ENCODE data around the gene MEG3.

The MEG3 gene

DNA sequence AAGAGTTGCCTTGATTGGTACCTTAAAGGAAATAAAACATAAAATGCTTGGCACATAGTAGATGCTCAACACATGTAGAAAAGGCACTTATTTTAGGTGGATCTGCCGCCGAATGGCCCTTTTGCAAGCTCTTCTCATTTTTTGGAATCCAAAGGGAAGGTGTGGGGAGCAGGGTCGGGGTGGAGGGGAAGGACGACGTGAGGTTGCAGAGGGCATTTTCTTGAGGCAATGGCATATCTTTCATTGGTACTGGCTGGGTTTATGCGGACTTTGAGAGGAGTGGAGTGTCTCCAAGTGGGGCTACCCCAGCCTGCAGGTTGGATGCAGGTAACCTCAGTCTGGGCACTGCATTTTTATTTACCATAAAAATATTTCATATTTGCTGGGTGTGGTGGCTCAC lies 69.5 kb downstream of the MEG3 start:
- DNase-seq (ENCODE audit: low read depth, low spot score) = no peak

DNA sequence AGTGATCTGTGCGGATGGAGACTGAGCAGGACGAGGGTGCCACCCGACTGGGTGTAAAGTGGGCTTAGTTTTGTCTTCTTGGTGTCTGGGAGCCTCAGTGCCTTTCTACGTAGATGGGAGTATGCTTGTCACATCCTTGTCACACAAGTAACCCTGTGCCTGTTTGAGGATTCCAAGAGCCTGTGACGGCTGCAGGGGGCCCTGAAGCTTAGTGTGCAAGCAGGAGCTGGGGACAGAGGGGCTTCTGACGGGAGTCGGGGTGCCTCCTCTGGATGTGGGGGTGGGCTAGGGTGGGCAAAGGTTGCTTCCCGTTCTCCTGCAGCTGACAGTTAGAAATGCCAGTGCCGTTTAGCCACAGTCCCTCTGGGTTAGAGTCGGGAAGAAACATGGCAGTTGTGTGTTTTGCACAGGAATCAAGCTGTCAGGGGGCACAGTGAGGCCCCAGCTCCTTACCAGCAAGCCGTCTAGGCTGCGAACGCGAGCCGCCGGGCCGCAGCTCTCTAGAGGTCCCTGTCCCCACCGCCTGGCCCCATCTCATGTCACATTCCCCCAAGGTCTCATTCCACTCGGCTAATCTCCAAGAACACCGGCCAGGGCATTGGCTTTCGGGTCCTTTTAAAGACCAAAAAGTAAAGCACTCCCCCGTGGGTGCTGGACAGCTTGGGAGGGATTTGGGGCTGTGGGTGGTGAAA lies 70.6 kb downstream of the MEG3 start:
- no peak for DNase-seq (ENCODE audit: low read depth, low spot score)

DNA sequence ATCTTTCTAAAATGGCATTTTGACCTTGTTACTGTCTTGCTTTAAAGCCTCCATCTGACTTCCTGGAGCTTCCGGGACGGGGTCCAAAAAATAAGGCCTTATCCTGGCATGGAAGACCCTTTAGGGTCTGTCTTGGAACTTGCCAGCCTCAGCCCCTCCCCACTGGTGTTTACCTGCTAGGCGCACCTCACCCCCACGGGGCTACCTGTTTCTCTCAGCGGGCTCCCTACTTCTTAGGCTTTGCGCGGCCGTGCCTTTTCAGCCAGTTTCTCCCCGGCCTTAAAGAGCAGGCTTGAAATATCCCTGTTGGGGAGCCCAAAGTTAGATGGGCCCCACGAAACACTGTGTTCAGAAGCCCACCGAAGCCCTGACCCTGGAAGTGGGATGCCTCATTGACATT lies 72.5 kb downstream of the MEG3 start:
- DNase-seq (ENCODE audit: low read depth, low spot score) = no peak

DNA sequence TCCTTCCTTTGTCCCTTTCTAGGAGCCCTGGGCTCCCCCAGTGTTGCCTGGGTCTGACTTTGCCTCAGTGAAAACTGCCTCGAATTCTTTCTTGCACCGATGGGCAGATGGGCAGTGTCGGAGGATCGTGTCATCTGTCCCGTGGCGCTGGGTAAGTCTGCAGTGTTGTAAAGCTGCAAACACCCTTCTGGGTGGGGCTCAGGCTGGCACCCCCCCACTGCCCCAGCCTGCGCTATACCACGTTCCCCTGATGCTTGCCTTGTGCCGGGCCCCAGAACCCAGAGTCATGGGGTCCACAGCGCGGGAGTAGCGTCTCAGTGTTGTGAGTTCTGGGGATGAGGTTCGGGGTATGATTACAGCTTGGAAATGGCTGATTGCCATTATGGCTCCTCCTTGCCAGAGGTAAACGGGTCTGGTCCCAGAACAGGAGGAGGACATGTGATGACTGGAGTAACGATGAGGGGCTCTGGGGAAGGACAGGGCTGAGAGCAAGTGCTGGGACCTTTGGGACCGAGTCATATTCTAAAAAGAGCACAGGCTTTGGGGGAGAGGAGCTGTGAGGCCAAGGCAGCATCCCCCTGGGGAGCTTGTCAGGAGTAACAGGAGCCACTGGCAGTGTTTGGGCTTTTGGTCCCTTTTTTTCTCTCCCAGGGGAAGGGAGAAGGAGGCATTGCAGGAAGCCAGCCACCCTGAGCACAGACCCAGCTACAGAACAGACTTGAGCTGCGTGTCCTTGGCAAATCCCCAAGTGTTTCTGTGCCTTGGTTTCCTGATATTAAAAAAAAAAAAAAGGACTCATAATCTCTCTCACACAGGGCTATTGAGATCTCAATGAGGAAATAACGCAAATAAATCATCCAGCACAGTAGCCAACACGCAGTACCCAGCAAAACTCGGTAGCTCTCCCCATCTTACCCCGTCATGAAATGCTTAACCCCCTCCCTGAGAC lies 73.3 kb downstream of the MEG3 start:
- DNase-seq (ENCODE audit: low read depth, low spot score) = no peak

DNA sequence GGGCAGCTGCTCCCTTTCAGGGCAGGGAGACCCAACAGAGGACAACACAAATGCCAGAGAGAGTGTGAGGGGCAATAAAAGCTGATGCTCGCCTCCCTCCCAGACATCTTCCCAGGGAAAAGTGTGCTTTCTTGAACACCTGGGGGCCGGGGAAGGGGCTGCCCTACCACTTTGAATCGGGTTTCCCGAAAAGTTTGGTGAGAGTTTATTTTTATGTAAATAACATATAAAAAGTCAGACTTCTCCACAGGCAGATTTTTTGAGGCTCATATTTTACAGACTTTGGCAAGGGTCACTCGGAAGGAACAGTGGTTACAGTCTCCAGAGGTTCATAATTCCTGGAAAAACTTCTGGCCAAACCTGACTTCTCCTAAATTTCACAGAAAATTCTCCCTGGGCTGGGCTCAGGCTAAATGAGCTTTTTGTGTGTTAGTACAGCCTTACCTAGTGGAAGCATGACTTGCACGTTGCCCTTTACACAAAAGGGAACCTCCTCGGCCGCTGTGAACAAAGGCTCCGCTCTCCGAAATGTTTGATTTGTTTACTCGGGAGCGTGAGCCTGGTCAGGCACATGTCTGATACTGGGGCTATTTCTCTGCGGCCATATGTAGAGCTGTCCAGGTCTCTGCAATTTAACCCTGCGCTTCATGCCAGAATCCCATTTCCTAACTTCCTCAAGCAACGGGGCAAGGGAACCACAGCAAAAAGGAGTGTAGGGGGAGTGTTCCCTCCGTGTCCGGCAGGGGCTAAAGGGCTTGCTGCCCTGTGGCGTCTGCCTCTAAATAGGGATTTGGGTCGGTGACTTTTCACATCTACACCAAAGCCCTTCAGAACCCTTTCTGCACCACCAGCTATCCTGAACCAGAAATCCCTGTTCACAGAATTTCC lies 74.2 kb downstream of the MEG3 start:
- DNase-seq (ENCODE audit: low read depth, low spot score) = no peak

DNA sequence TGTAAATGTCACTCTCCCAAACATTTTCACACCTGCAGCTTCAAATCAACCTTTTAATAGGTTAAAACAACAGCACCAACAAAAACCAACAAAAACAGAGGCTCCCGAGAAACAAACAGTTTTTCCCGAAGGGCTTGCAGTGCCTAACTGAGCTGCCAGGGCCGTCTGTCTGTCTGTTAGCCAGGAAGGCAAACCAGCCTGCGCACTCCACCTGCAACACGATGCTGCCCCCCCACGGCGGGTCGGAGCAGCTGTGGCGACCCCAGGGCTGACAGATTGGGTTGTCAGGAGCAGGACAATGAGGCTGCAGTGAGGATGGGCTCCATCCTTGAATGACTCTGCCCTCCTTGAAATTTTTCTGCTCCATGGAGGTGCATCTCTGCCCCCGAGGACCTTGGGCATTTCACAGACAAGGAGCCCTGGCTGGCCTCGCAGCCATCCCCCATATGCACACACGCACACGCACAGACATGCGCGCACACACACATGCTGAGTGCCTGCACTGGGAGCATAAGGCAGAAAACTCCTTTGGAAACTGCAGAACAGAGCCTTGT lies 75.0 kb downstream of the MEG3 start:
- DNase-seq (ENCODE audit: low read depth, low spot score) = no peak

DNA sequence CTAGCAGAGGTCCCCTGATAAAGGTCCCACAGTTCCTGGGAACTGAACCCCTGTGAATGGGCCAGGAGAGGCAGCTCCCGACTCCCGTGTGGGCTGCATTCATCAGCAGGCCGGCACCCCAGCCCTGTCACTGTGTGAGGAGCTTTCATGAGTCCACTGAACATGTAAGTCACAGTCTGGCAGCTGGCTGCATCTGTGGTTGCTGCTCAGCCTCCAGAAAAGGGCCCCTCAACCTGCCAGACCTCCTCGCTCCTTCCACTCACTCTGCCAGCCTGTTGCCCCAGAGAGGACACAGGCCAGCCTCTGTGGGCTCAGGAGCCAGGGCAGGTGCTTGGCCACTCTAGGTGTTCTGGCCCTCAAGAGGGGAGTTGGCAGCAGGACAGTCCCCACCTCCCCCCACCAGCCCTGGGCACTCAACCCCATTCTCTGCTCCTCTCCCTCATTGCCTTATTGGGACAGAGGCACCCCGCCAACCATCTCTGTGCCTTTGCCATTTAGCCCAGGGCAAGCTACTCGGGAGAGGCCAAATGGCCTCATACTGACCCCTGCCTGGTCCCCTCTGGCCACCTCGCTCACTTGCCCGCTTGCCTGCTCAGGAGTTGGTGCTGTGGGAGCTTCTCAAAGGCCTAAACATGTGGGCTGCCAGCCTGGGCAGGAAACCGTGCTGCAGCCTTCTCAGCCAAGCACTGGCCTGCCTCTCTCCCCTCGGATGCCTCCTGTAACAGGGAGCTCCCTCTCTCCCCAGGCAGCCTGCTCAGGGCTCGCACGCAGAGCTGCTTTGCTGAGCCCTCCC lies 75.7 kb downstream of the MEG3 start:
- no peak for DNase-seq (ENCODE audit: low read depth, low spot score)

DNA sequence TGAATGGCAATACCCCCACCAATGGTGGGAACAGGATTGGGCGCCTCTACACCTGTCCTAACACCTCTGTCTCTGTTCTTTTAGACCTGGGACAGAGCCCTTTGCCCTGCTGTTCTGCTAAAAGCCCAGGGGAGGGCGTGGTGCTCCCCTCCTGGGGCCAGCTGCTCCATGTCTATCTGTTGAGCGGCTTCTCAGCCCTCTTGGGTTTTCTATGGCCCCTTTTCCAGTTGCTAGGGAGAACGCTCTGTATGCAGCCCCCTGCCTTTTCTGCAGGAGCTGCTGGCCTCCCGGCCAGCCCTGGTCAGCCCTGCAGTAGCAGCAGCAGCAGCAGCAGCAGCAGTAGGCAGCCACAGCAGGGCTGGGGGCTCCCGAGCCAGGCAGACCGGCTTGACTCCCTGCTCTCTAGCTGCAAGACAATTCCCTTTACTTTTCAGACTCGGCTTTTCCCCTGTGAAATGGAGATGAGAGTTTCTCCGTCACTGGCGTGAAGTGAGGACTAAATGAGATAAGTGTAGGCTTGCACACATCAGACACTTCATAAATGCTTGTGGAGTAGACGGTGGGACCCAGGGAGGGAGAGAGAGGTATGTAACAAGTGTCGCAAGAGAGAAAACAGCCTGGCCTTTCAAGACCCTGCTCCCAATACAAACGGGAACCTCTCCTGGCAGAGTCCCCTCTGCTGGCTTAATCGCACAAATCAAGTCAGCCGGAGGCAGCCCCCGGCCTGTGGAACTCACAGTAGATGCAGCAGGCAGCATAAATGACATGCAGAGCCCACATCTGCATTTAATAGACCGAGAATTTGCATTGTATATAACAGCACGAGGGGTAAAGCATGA lies 76.6 kb downstream of the MEG3 start:
- DNase-seq (ENCODE audit: low read depth, low spot score) = no peak

DNA sequence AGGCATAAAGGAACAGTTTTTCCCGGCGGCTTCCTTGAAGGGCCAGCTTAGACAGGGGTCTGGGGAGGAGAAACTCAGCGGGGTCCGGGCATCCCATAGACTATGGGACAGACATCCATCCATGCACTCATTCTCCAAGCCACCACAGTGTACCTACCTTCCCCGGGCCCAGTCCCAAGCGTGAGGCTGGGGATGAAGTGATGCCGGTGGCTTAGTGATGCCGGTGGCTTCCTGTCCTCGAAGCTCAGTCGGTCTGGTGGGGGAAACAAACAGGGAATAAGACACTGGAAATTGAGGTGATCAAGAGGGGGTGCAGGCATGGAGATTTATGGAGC lies 77.2 kb downstream of the MEG3 start:
- DNase-seq (ENCODE audit: low read depth, low spot score) = no peak

DNA sequence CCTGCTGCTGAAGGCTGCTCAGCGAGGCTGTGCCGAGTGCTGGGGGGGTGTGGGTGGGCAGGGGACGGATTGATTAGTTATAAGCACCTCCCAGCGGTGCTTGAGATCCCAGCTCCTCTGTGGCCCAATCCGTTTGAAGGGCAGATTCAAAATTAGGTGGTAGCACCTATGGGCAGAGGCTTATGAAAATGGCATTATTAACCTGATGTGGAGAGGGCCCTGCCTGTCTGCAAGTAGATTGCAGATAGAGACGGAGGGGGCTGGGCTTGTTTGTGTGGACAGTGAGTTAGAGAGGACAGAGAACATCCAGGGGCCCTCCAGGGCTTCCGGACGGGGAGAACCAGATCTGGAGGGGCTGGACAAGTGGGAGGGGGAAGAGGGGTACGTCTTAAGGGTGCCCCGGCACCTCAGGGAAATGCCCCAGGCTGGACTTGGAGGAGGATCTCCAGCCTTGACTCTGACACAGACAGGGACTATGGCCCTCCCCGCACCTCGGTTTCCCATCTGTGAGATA lies 77.8 kb downstream of the MEG3 start, which contains the start of gene RTL1:
Gene RTL1, minus strand, starts transcription at position 51 of the 514 bp plus-strand sequence. CDS start 18,934 bp downstream, outside the sequence.
- DNase-seq (ENCODE audit: low read depth, low spot score) = no peak

DNA sequence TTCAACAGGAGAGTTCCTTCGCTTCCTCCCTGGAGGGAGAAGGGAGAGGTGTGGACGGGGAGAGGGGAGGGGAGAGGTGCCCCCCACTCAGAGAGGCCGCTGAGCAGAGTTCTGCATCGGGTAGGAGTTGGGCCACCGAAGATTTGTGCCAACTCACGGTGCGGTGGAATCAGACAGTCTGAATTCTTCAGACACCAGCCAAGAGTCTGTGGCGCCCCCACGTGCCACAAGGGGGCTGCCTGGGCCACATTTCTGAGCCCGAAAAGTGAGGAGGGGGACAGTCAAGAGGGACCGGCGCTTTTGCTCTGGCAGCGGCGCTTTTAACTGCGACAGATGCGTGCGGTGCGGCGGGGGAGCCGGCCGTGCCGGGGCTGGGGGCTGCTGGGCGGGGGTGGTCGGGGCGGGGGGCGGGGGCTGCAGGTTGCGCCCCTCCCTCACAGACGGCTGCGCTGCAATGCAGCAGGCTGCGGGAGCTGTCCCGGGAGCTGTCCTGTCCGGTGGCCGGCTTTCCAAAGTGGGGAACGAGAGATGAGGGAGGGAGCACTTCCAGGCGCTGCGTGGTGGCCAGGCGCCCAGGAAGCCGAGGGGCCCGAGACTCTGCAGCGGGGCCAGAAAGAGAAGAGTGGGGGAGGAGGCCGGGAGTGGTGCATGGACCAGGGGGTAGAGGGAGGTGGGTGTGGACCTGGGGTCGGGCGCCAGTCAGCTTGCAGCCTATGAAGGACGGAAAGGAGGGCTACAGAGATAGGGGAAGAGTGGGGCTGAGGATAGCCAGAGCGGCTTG lies 78.6 kb downstream of the MEG3 start:
- no peak for DNase-seq (ENCODE audit: low read depth, low spot score)

DNA sequence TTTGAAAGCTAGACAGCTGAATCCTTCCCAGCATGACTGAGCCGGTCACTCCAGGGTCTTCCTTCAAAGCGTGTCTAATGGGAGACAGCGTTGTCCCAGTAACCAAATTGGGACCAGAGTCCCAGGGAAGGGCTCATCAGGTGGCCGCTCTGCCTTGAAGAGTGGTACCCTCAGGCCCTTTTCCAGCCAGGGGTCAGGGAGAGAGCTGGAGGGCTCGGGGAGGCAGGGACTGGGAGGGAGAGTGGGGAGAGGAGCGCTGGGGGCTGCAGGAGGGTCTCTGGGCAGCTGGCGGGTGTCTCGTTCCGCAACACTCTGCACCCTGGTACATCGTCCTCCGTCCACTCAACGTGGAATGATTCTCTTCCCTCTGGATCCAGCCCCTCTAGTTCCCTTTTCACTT lies 79.2 kb downstream of the MEG3 start:
- no peak for DNase-seq (ENCODE audit: low read depth, low spot score)

DNA sequence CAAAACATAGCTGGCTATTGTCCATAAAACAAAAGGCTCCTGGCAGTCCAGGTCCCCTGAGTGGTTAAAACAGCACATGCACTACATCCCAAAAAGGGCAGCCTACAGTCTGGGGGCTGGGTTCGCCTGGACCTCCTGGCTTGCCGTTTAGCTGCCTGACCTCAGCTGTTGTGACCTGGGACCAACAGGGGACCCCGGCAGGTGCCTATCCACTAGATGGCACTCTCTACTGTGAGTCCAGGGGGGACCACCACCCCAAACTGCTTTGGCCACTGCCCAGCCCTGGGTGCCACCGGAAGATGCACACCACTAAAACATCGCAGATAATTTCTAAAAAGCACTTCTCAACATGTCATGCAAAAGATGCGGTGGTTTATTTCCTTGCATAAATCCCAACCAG lies 80.5 kb downstream of the MEG3 start:
- DNase-seq (ENCODE audit: low read depth, low spot score) = no peak

DNA sequence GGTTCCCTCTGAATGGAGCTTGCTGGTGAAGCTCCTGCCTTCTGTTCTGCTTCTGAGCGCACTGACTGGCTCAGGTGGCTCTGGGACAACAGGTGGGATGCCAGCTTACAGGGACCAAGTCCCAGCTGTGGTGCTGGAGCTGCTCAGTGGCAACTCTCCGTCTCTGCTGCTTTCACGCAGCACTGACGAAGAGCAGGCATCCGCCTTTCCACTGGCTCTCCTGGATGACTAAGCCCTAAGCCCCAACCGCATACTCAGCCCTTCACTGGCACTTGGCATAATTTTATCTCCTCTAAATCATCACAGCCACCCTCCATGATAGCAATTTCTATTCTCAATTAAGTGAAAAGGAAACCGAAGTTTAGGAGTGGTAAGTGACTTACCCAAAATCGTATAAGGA lies 81.3 kb downstream of the MEG3 start:
- no peak for DNase-seq (ENCODE audit: low read depth, low spot score)

DNA sequence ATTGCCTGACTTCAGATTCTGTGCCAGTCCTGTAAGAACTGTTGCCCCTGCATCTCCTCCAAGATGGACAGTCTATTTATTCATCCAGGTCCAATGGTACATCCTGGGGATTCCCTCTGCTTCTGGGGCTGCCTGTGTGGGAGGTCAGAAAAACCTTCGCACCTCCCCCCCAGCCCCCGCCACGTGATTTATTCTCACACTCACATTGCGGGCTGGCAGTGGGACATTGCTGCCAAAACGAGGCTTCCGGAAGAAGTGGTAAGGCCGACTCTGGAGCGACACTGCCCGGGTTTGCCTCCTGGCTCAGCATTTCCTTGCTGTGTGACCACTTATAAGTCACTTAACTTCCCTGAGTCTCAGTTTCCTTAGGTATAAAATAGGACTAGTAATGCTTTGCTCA lies 83.5 kb downstream of the MEG3 start:
- no peak for DNase-seq (ENCODE audit: low read depth, low spot score)
